ENCODE data around the gene CHI3L1. TPM values are rescaled to one million over a fixed set of nuclear protein-coding genes. Genes with fewer than 3 reads are reported as not detected.

CHI3L1 gene
- total RNA-seq, 4 donors from 2014 or later, result 1.3 to 2.1 (median 1.7) TPM; not detected in 1

- Histone ChIP-seq H3K27me3 (peaks cover 0 to 19% (median 0%) of the 10 kb centered on the region in 4 donors), H3K4me3 (no peak overlapping the region), H3K36me3 (no peaks in the 10 kb centered on the region), H3K4me1 (no peaks in the 10 kb centered on the region), H3K9me3 (no peaks in the 10 kb centered on the region), H3K27ac (replicated peaks in 1 of 4) (no peak overlapping the region)
- DNase-seq (ENCODE audit: extremely low spot score), result no peak
- TF ChIP-seq CTCF (IDR thresholded peaks at IDR 0.05) (no peak), POLR2AphosphoS5 (IDR thresholded peaks at IDR 0.05) (no peak), POLR2A (IDR thresholded peaks at IDR 0.05; ENCODE audit: low read depth) (no peak), EP300 (IDR thresholded peaks at IDR 0.05) (no peak)
- intact Hi-C loops (cut with DNase I), result no loop called here
- WGBS, result 68% methylated on average over 6 of the region's 7 CpGs
Measured at GRCh38 chr1:203163891-203164635, 22.4 kb downstream of the CHI3L1 start.

GRCh38 chr1:203162403-203162802, 24.1 kb downstream of the CHI3L1 start:
- H3K36me3 ChIP-seq, result no peaks in the 10 kb centered on the region
- WGBS, result 80% methylated on average over 1 of the region's 1 CpG
- no peaks in the 10 kb centered on the region for H3K4me1 ChIP-seq
- H3K9me3 ChIP-seq, result peaks cover 0 to 8% (median 0%) of the 10 kb centered on the region in 4 donors
- no peak overlapping the region for H3K27ac ChIP-seq (replicated peaks in 1 of 4)
- H3K4me3 ChIP-seq, result no peak overlapping the region
- TF ChIP-seq EP300 (IDR thresholded peaks at IDR 0.05) (no peak), CTCF (IDR thresholded peaks at IDR 0.05) (no peak), POLR2A (IDR thresholded peaks at IDR 0.05; ENCODE audit: low read depth) (no peak), POLR2AphosphoS5 (IDR thresholded peaks at IDR 0.05) (no peak)
- H3K27me3 ChIP-seq, result peaks cover 0 to 19% (median 0%) of the 10 kb centered on the region in 4 donors
- no peak for DNase-seq (ENCODE audit: extremely low spot score)
- intact Hi-C loops (cut with DNase I), result no loop called here

DNA sequence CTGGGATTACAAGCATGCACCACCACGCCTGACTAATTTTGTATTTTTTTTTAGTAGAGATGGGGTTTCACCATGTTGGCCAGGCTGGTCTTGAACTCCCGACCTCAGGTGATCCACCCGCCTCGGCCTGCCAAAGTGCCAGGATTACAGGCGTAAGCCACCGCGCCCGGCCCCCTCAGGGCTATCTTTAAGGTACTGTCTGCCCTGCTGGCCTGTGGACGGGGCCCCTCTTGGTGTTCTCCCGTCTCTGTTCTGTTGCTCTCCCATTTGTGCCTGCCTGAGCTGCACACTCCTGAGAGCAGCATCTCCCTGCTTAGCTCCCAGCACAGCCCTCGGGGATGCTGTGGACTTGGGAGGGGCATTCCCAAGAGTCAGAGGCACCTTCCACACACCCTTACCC, 24.8 kb downstream of the CHI3L1 start:
- Histone ChIP-seq H3K9me3 (peaks cover 0 to 8% (median 0%) of the 10 kb centered on the region in 4 donors), H3K27me3 (peaks cover 0 to 19% (median 0%) of the 10 kb centered on the region in 4 donors), H3K4me3 (no peak overlapping the region), H3K27ac (replicated peaks in 1 of 4) (no peak overlapping the region), H3K4me1 (no peaks in the 10 kb centered on the region), H3K36me3 (no peaks in the 10 kb centered on the region)
- TF ChIP-seq CTCF (IDR thresholded peaks at IDR 0.05) (no peak), POLR2A (IDR thresholded peaks at IDR 0.05; ENCODE audit: low read depth) (no peak), EP300 (IDR thresholded peaks at IDR 0.05) (no peak), POLR2AphosphoS5 (IDR thresholded peaks at IDR 0.05) (no peak)
- DNase-seq (ENCODE audit: extremely low spot score), result no peak
- 93% methylated on average over 11 of the region's 11 CpGs for WGBS
- intact Hi-C loops (cut with DNase I), result no loop called here

DNA sequence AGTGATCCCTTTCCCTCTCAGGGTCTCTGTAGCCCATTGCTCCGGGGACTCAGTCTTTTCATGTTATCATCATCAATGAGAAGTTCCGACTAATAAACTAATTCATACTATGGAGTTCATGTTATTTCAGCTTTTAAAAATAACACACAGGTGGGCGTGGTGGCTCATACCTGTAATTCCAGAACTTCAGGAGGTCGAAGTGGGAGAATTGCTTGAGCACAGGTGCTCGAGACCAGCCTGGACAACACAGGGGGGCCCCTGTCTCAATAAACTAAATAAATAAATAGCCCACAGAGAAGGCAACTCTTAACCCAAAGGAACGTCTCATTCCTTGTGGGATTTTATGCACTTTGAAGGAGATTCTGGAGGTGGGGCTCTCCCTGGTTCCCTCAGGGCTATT, 25.3 kb downstream of the CHI3L1 start:
- 84% methylated on average over 6 of the region's 6 CpGs for WGBS
- no peak overlapping the region for H3K27ac ChIP-seq (replicated peaks in 1 of 4)
- peaks cover 0 to 8% (median 0%) of the 10 kb centered on the region in 4 donors for H3K9me3 ChIP-seq
- DNase-seq (ENCODE audit: extremely low spot score), result no peak
- no peaks in the 10 kb centered on the region for H3K36me3 ChIP-seq
- peaks cover 0 to 19% (median 0%) of the 10 kb centered on the region in 4 donors for H3K27me3 ChIP-seq
- intact Hi-C loops (cut with DNase I), result no loop called here
- H3K4me3 ChIP-seq, result no peak overlapping the region
- TF ChIP-seq EP300 (IDR thresholded peaks at IDR 0.05), result no peak
- TF ChIP-seq POLR2A (IDR thresholded peaks at IDR 0.05; ENCODE audit: low read depth), result no peak
- TF ChIP-seq POLR2AphosphoS5 (IDR thresholded peaks at IDR 0.05), result no peak
- TF ChIP-seq CTCF (IDR thresholded peaks at IDR 0.05), result no peak
- H3K4me1 ChIP-seq, result no peaks in the 10 kb centered on the region

Measured in esophagus muscularis mucosa (tissue), 4 donors.